IMR-90 (cell line): ENCODE measurements around the gene SLC23A2. TPM values are rescaled to one million over a fixed set of nuclear protein-coding genes. Genes with fewer than 3 reads are reported as not detected.

ENCODE experiments used
- ATAC-seq: fragments of 200-7000 bp; cut with Tn5 transposase; 2 replicates; pipeline ENCODE4 v1.9.1; 2020; ENCODE audit warnings: low read depth, mild to moderate bottlenecking, moderate library complexity
- BruUV-seq: library from RNA; stranded (reverse); fragments of 400-500 nt; replicated peaks from 2 replicates; lab custom pipeline; 2021; lab: Mats Ljungman, UMichigan
- CTCF ChIA-PET: fragments of 300-600 bp; formaldehyde crosslinking; extraction: SDS; loops from one replicate; lab custom pipeline; 2021; ENCODE audit warnings: antibody characterized with exemption; lab: Yijun Ruan, JAX
- POLR2A ChIA-PET: fragments of 300-600 bp; sonication (Branson Sonifier 250); formaldehyde crosslinking; loops from one replicate; lab custom pipeline; 2022; ENCODE audit warnings: antibody characterized with exemption; ENCODE audit not compliant: unreplicated experiment; lab: Charles Lee
- DNase-seq: peaks from one replicate; pipeline ENCODE4 v3.0.0; 2013
- H2AFZ ChIP-seq: replicated peaks from 2 replicates; pipeline ENCODE3; 2013; ENCODE audit warnings: low read length, mild to moderate bottlenecking; ENCODE audit not compliant: poor library complexity
- H2AK5ac ChIP-seq: 2 replicates; pipeline ENCODE4 v1.6.1; 2013; ENCODE audit warnings: low read depth, low read length, inconsistent platforms
- H2AK9ac ChIP-seq: replicated peaks from 2 replicates; pipeline ENCODE3; 2013; ENCODE audit warnings: mild to moderate bottlenecking, low read depth, low read length, moderate library complexity; ENCODE audit not compliant: poor library complexity
- H2BK120ac ChIP-seq: 2 replicates; pipeline ENCODE4 v1.6.1; 2013; ENCODE audit warnings: low read depth, low read length, inconsistent platforms
- H2BK15ac ChIP-seq: 3 replicates; pipeline ENCODE4 v1.6.1; 2013; ENCODE audit warnings: low read depth, low read length, inconsistent platforms
- H2BK20ac ChIP-seq: 2 replicates; pipeline ENCODE4 v1.6.1; 2013; ENCODE audit warnings: low read depth, mild to moderate bottlenecking, inconsistent platforms, low read length, moderate library complexity
- H2BK5ac ChIP-seq: 2 replicates; pipeline ENCODE4 v1.6.1; 2013; ENCODE audit warnings: mild to moderate bottlenecking, low read depth, low read length, inconsistent platforms; ENCODE audit not compliant: poor library complexity, severe bottlenecking
- H3K14ac ChIP-seq: replicated peaks from 2 replicates; pipeline ENCODE4 v1.6.1; 2013; ENCODE audit warnings: low read depth, low read length, inconsistent platforms
- H3K18ac ChIP-seq: 2 replicates; pipeline ENCODE4 v1.6.1; 2013; ENCODE audit warnings: low read depth, low read length, control low read depth
- H3K23ac ChIP-seq: 2 replicates; pipeline ENCODE4 v1.6.1; 2013; ENCODE audit warnings: low read depth, low read length, inconsistent platforms
- H3K27ac ChIP-seq: 2 replicates; pipeline ENCODE4 v1.5.1; 2013; ENCODE audit warnings: mild to moderate bottlenecking, control low read depth, low read length; ENCODE audit not compliant: insufficient read depth
- H3K27me3 ChIP-seq: 2 replicates; pipeline ENCODE4 v1.6.1; 2013; ENCODE audit warnings: low read length; ENCODE audit not compliant: control insufficient read depth, insufficient read depth
- H3K36me3 ChIP-seq: 2 replicates; pipeline ENCODE4 v1.6.1; 2013; ENCODE audit warnings: low read length, mixed read lengths; ENCODE audit not compliant: control insufficient read depth, insufficient read depth
- H3K4ac ChIP-seq: 2 replicates; pipeline ENCODE4 v1.6.1; 2013; ENCODE audit warnings: low read depth, low read length, inconsistent platforms
- H3K4me1 ChIP-seq: 2 replicates; pipeline ENCODE4 v1.6.1; 2013; ENCODE audit warnings: low read length, mixed read lengths; ENCODE audit not compliant: control insufficient read depth, insufficient read depth
- H3K4me2 ChIP-seq: 2 replicates; pipeline ENCODE4 v1.6.1; 2013; ENCODE audit warnings: low read depth, mild to moderate bottlenecking, control low read depth, low read length, moderate library complexity
- H3K4me3 ChIP-seq: 2 replicates; pipeline ENCODE4 v1.5.1; 2013; ENCODE audit warnings: low read depth, mild to moderate bottlenecking, control low read depth, low read length, moderate library complexity; ENCODE audit not compliant: insufficient read depth
- H3K56ac ChIP-seq: 2 replicates; pipeline ENCODE4 v1.6.1; 2013; ENCODE audit warnings: low read length, inconsistent platforms; ENCODE audit not compliant: insufficient read depth; ENCODE audit errors: extremely low read depth
- H3K79me1 ChIP-seq, 2 experiments: 2 replicates each; pipeline ENCODE4 v1.6.1; 2013; ENCODE audit warnings: low read length in 2 of 2, inconsistent platforms in 1 of 2, low read depth in 1 of 2
- H3K9ac ChIP-seq: 2 replicates; pipeline ENCODE4 v1.6.1; 2013; ENCODE audit warnings: low read depth, low read length, control low read depth
- H3K9me1 ChIP-seq: 2 replicates; pipeline ENCODE4 v1.6.1; 2013; ENCODE audit warnings: low read length, inconsistent platforms; ENCODE audit not compliant: insufficient read depth
- H3K9me3 ChIP-seq: 2 replicates; pipeline ENCODE4 v1.6.1; 2013; ENCODE audit warnings: low read length; ENCODE audit not compliant: control insufficient read depth, insufficient read depth
- H4K20me1 ChIP-seq: 2 replicates; pipeline ENCODE4 v1.6.1; 2013; ENCODE audit warnings: low read length, inconsistent platforms; ENCODE audit not compliant: insufficient read depth
- H4K5ac ChIP-seq: 2 replicates; pipeline ENCODE4 v1.6.1; 2013; ENCODE audit warnings: mild to moderate bottlenecking, low read depth, low read length, control low read depth
- H4K8ac ChIP-seq, 2 experiments: 2 replicates each; pipeline ENCODE4 v1.6.1; 2013; ENCODE audit warnings: low read depth in 2 of 2, low read length in 2 of 2, control low read depth in 1 of 2, inconsistent platforms in 1 of 2
- H4K91ac ChIP-seq: 2 replicates; pipeline ENCODE4 v1.6.1; 2013; ENCODE audit warnings: low read depth, low read length, inconsistent platforms; ENCODE audit not compliant: insufficient read depth
- BHLHE40 ChIP-seq: fragments of 150-350 bp; IDR thresholded peaks from 2 replicates; pipeline ENCODE4 v1.6.1; 2016; ENCODE audit warnings: mild to moderate bottlenecking, low read depth, low read length
- CEBPB ChIP-seq: IDR thresholded peaks from 2 replicates; pipeline ENCODE4 v1.6.1; 2012; ENCODE audit warnings: low read depth, low read length, improper control_type of control experiment
- CHD1 ChIP-seq: IDR thresholded peaks from 2 replicates; pipeline ENCODE4 v1.6.1; 2012; ENCODE audit warnings: low read depth, low read length, improper control_type of control experiment
- FOS ChIP-seq: fragments of 150-350 bp; IDR thresholded peaks from 2 replicates; pipeline ENCODE4 v1.6.1; 2016; ENCODE audit warnings: low read depth, low read length
- MAFK ChIP-seq: IDR thresholded peaks from 2 replicates; pipeline ENCODE4 v1.6.1; 2012; ENCODE audit warnings: low read depth, low read length, improper control_type of control experiment
- MAZ ChIP-seq: IDR thresholded peaks from 2 replicates; pipeline ENCODE4 v1.6.1; 2012; ENCODE audit warnings: low read depth, mild to moderate bottlenecking, low read length, improper control_type of control experiment, moderate library complexity, borderline replicate concordance
- MXI1 ChIP-seq: IDR thresholded peaks from 2 replicates; pipeline ENCODE4 v1.6.1; 2012; ENCODE audit warnings: low read depth, mild to moderate bottlenecking, low read length, moderate library complexity, borderline replicate concordance
- NFE2L2 ChIP-seq: fragments of 150-350 bp; IDR thresholded peaks from 2 replicates; pipeline ENCODE4 v1.6.1; 2016; ENCODE audit warnings: low read depth, mild to moderate bottlenecking, low read length
- POLR2A ChIP-seq: IDR thresholded peaks from 2 replicates; pipeline ENCODE4 v1.6.1; 2012; ENCODE audit warnings: mild to moderate bottlenecking, low read depth, low read length
- RAD21 ChIP-seq: IDR thresholded peaks from 2 replicates; pipeline ENCODE4 v1.6.1; 2012; ENCODE audit warnings: low read length, improper control_type of control experiment
- RCOR1 ChIP-seq: IDR thresholded peaks from 2 replicates; pipeline ENCODE4 v1.6.1; 2012; ENCODE audit warnings: mild to moderate bottlenecking, low read length, improper control_type of control experiment; ENCODE audit not compliant: insufficient replicate concordance
- RFX5 ChIP-seq: IDR thresholded peaks from 2 replicates; pipeline ENCODE4 v1.8.0; 2012; ENCODE audit warnings: low read depth, mild to moderate bottlenecking, low read length, moderate library complexity
- SMC3 ChIP-seq: fragments of 150-350 bp; IDR thresholded peaks from 2 replicates; pipeline ENCODE4 v1.6.1; 2016; ENCODE audit warnings: low read depth, mild to moderate bottlenecking, antibody characterized with exemption, low read length, moderate library complexity
- WGBS, 2 experiments: methylation state at CpG; one replicate each; pipeline versions ENCODE4 v1.1.5 to v1.1.7; 2013; ENCODE audit warnings: missing lambda C conversion rate in 2 of 2; ENCODE audit not compliant: insufficient read length in 1 of 2; ENCODE audit errors: extremely low coverage in 2 of 2; 5-methylcytosine and 5-hydroxymethylcytosine counted together
- dilution Hi-C: fragments of 300-500 bp; cut with HindIII; formaldehyde crosslinking; loops from one replicate; pipeline ENCODE4 v1.14.3; 2018; ENCODE audit warnings: low sequenced_read_pairs; ENCODE audit not compliant: unreplicated experiment
- in situ Hi-C: fragments of 300-500 bp; cut with MboI; formaldehyde crosslinking; loops from 3 replicates; pipeline ENCODE4 v1.14.3; 2019; ENCODE audit warnings: low sequenced_read_pairs, inconsistent platforms, mixed read lengths
- intact Hi-C: fragments of 100-400 bp; cut with micrococcal nuclease; formaldehyde crosslinking; loops from 2 replicates; pipeline ENCODE4 v1.10.0; 2022
- polyA plus RNA-seq, 3 experiments: library from polyadenylated mRNA; depleted of rRNA; stranded (reverse); fragments of >200 nt; gene quantifications; 2 replicates each; pipeline ENCODE4 v1.2.3, GENCODE V29; 2012; ENCODE audit warnings: low replicate concordance in 1 of 3
- total RNA-seq: library from RNA; depleted of rRNA; stranded (reverse); fragments of >200 nt; gene quantifications from 2 replicates; pipeline ENCODE4 v1.2.3, GENCODE V29; 2012
- TF ChIP-seq, protein P1 (sequence below): conservative IDR thresholded peaks from 2 replicates; pipeline ENCODE4 v1.5.1; 2012; ENCODE audit warnings: mild to moderate bottlenecking, low read depth, low read length, improper control_type of control experiment
- TF ChIP-seq, protein P2 (sequence below): fragments of 150-350 bp; IDR thresholded peaks from 2 replicates; pipeline ENCODE4 v1.6.1; 2017; ENCODE audit warnings: mild to moderate bottlenecking, antibody characterized with exemption, low read length, low read depth
- TF ChIP-seq, protein P3 (sequence below): fragments of 150-350 bp; IDR thresholded peaks from 2 replicates; pipeline ENCODE4 v1.6.1; 2016; ENCODE audit warnings: low read depth, mild to moderate bottlenecking, low read length, moderate library complexity, borderline replicate concordance

Gene SLC23A2
- total and polyA plus RNA-seq, 2 of the 4 experiments (the other 2 are of a cell fraction) = 10.2 to 14.4 TPM

DNA sequence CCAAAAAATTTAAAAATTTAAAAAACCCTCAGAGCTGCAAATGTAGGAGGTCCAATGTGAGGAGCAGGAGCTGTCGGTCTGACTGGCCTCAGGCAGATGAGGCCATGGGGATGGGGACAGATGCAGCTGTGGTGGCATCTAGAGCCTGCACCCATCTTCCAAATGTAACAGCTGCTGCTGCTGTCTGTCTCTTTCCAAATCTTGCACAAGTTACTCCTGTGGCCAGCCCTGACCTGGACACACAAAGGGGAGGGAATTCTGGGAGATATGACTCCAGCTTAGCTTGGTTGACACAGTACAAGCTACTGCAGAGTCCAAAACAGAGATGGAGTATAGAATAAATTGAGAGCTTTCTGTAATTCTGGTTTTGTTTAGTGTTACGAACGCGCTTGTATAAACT lies 164.4 kb downstream of the SLC23A2 start:
- H3K4ac ChIP-seq = no peak overlapping the region
- DNase-seq (no peak), ATAC-seq (peak; percentile 73)
- ChIA-PET CTCF (interaction anchor here (1.2 kb wide), 1 partner anchor 12 kb away, joined by 5 read pairs; no protein-coding TSS in a partner anchor), POLR2A (no interaction called here)
- no peak overlapping the region for H4K5ac ChIP-seq
- H3K4me1 ChIP-seq = peaks cover 10% of the 10 kb centered on the region; the same call in 1 of the 2 replicates
- H3K36me3 ChIP-seq = no peaks in the 10 kb centered on the region
- no peak overlapping the region for H2BK20ac ChIP-seq
- H3K4me2 ChIP-seq = no peak overlapping the region
- H3K18ac ChIP-seq = no peak overlapping the region; the same call in 1 of the 2 replicates
- H3K9ac ChIP-seq = no peak overlapping the region
- H2AK9ac ChIP-seq = no peak overlapping the region
- H3K4me3 ChIP-seq = no peak overlapping the region
- H2BK5ac ChIP-seq = no peak overlapping the region
- peaks cover 12% of the 10 kb centered on the region for H3K9me1 ChIP-seq
- intact Hi-C loops (no loop called here), dilution Hi-C loops (no loop called here), in situ Hi-C loops (no loop called here)
- no peak overlapping the region for H2BK15ac ChIP-seq
- H4K8ac ChIP-seq = no peak overlapping the region
- H3K14ac ChIP-seq = no peak overlapping the region
- no peak overlapping the region for H2AK5ac ChIP-seq
- no CpG with 5 or more reads among the region's 4 CpGs for WGBS, 2 experiments
- no peak overlapping the region; the same call in 1 of the 2 replicates for H2BK120ac ChIP-seq
- no peaks in the 10 kb centered on the region for H4K20me1 ChIP-seq
- peak overlapping the region; percentile 49; the same call in 1 of the 2 replicates for H3K27ac ChIP-seq
- H3K79me1 ChIP-seq = no peaks in the 10 kb centered on the region
- no peak overlapping the region for H2AFZ ChIP-seq
- H3K23ac ChIP-seq = no peak overlapping the region
- BruUV-seq = no TSS peak
- peaks cover 4% of the 10 kb centered on the region for H3K9me3 ChIP-seq
- TF ChIP-seq MAZ = no peak
- no peak for TF ChIP-seq RFX5
- TF ChIP-seq, protein P1, sequence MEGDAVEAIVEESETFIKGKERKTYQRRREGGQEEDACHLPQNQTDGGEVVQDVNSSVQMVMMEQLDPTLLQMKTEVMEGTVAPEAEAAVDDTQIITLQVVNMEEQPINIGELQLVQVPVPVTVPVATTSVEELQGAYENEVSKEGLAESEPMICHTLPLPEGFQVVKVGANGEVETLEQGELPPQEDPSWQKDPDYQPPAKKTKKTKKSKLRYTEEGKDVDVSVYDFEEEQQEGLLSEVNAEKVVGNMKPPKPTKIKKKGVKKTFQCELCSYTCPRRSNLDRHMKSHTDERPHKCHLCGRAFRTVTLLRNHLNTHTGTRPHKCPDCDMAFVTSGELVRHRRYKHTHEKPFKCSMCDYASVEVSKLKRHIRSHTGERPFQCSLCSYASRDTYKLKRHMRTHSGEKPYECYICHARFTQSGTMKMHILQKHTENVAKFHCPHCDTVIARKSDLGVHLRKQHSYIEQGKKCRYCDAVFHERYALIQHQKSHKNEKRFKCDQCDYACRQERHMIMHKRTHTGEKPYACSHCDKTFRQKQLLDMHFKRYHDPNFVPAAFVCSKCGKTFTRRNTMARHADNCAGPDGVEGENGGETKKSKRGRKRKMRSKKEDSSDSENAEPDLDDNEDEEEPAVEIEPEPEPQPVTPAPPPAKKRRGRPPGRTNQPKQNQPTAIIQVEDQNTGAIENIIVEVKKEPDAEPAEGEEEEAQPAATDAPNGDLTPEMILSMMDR = no peak
- no peak for TF ChIP-seq MXI1
- TF ChIP-seq, protein P2, sequence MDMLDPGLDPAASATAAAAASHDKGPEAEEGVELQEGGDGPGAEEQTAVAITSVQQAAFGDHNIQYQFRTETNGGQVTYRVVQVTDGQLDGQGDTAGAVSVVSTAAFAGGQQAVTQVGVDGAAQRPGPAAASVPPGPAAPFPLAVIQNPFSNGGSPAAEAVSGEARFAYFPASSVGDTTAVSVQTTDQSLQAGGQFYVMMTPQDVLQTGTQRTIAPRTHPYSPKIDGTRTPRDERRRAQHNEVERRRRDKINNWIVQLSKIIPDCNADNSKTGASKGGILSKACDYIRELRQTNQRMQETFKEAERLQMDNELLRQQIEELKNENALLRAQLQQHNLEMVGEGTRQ = no peak
- no peak for TF ChIP-seq BHLHE40
- TF ChIP-seq MAFK = no peak
- TF ChIP-seq, protein P3, sequence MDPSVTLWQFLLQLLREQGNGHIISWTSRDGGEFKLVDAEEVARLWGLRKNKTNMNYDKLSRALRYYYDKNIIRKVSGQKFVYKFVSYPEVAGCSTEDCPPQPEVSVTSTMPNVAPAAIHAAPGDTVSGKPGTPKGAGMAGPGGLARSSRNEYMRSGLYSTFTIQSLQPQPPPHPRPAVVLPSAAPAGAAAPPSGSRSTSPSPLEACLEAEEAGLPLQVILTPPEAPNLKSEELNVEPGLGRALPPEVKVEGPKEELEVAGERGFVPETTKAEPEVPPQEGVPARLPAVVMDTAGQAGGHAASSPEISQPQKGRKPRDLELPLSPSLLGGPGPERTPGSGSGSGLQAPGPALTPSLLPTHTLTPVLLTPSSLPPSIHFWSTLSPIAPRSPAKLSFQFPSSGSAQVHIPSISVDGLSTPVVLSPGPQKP = no peak
- no peak for TF ChIP-seq CEBPB
- no peak for TF ChIP-seq NFE2L2
- TF ChIP-seq CHD1 = no peak
- no peak for TF ChIP-seq POLR2A
- TF ChIP-seq SMC3 = no peak
- TF ChIP-seq RCOR1 = no peak
- TF ChIP-seq FOS = no peak
- no peak for TF ChIP-seq RAD21
- no peak overlapping the region for H4K91ac ChIP-seq
- H3K56ac ChIP-seq = no peak overlapping the region
- peaks cover 12% of the 10 kb centered on the region for H3K27me3 ChIP-seq
